Mucosa of rectum (tissue), 2 donors: ENCODE results near the gene TTC8.

Experiments used
- H3K27ac ChIP-seq, 2 donors: one replicate each; pipeline ENCODE4 v1.7.0; 2013; ENCODE audit warnings: inconsistent platforms in 2 of 2, low read depth in 2 of 2, low read length in 2 of 2
- H3K27me3 ChIP-seq, 2 donors: one replicate each; pipeline ENCODE4 v1.7.0; 2013; ENCODE audit warnings: low read length in 2 of 2; ENCODE audit not compliant: control insufficient read depth in 2 of 2, insufficient read depth in 2 of 2
- H3K36me3 ChIP-seq, 2 donors: one replicate each; pipeline ENCODE4 v1.7.0; 2013; ENCODE audit warnings: low read length in 2 of 2; ENCODE audit not compliant: control insufficient read depth in 2 of 2, insufficient read depth in 2 of 2
- H3K4me1 ChIP-seq, 2 donors: one replicate each; pipeline ENCODE4 v1.7.0; 2013; ENCODE audit warnings: low read length in 2 of 2, mild to moderate bottlenecking in 1 of 2; ENCODE audit not compliant: control insufficient read depth in 2 of 2, insufficient read depth in 2 of 2
- H3K4me3 ChIP-seq, 2 donors: one replicate each; pipeline ENCODE4 v1.7.0; 2013; ENCODE audit warnings: low read length in 2 of 2
- H3K9ac ChIP-seq, 2 donors: one replicate each; pipeline ENCODE4 v1.7.0; 2013; ENCODE audit warnings: low read length in 2 of 2, low read depth in 1 of 2, mild to moderate bottlenecking in 1 of 2
- H3K9me3 ChIP-seq, 2 donors: one replicate each; pipeline ENCODE4 v1.7.0; 2013; ENCODE audit warnings: low read length in 2 of 2; ENCODE audit not compliant: control insufficient read depth in 2 of 2
- donor health status: healthy.
- donor health status: Normal muscosa, but diverticular disease.

Gene TTC8

DNA sequence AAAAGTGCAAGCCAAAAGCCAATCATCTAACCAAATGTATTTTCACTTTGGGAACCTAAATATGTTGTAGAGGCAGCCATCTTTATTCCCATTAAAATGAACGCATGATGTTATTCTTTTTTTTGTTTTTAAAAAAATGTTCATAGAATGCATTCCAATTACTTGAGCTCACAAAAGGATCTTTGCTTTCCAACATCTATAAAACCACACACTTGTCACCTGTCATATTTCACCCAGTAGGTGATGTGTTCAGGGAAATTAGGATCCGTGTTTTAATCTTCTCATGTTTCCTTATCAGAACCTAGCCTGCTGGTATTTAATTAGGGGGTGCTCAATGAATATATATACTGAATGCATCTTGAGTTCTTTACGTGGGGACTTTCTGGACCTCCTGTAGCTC, 13.6 kb downstream of the TTC8 start:
- Histone ChIP-seq H3K4me1 (no peaks in the 10 kb centered on the region), H3K36me3 (peaks cover 0 to 4% of the 10 kb centered on the region in 2 donors), H3K27me3 (no peaks in the 10 kb centered on the region), H3K9me3 (no peaks in the 10 kb centered on the region), H3K27ac (no peak overlapping the region), H3K4me3 (no peak overlapping the region), H3K9ac (no peak overlapping the region)

DNA sequence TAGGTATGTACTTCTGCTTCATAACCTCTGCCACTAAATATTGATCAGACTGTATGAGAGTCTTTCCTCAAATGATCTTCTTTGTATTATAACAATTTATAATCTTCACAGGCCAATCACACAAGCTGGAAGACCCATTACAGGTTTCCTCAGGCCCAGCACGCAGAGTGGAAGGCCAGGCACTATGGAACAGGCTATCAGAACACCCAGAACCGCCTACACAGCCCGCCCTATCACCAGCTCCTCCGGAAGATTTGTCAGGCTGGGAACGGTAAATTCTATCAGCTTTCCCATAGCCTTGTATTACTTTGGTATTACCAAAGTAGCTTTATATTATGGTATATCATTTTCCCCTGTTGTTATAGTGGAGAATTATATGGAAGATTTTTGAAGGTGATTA, 16.5 kb downstream of the TTC8 start:
- Histone ChIP-seq H3K9ac (no peak overlapping the region), H3K27ac (no peak overlapping the region), H3K36me3 (peaks cover 0 to 4% of the 10 kb centered on the region in 2 donors), H3K4me3 (no peak overlapping the region), H3K4me1 (no peaks in the 10 kb centered on the region), H3K9me3 (no peaks in the 10 kb centered on the region), H3K27me3 (no peaks in the 10 kb centered on the region)

DNA sequence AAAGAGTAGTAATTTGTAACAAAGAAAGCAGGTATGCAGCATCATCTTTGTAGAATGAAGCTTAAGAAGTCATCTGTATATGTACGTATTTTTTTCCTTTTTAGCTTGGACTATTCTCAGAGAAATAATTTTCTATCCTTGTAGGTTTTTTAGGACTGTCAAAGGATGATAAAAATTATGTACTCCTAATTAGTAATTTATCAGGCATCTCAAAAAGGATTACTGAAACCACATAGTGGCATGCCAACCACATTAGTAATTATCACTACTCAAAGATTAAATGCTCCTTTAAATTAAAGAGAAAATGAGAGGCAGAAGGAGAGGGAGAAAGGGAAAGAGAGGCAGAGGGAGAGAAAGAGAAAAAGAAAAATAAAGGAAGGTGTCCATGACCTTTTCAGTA, 17.3 kb downstream of the TTC8 start:
- Histone ChIP-seq H3K9me3 (no peaks in the 10 kb centered on the region), H3K4me1 (no peaks in the 10 kb centered on the region), H3K9ac (no peak overlapping the region), H3K27me3 (no peaks in the 10 kb centered on the region), H3K4me3 (no peak overlapping the region), H3K36me3 (peaks cover 0 to 4% of the 10 kb centered on the region in 2 donors), H3K27ac (no peak overlapping the region)

DNA sequence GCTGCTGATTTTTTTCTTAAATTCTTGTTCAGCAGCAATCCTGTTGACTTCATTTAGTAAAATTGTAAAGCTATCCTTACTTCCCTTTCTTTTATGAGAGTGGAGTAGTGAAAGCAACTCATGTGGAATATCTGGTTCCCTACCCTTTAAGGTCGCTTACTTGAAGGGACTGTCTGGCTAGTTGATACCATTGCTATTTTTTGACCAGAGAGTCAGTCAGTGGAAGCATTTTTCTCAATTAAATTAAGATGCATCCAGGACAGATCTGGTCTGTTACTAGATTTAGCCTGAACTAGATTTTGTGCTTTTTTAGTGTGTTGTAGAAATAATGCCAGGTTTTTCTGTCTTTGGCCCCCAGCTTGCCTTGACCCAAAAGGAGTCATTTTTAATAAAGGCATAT, 18.0 kb downstream of the TTC8 start:
- Histone ChIP-seq H3K9ac (no peak overlapping the region), H3K4me3 (no peak overlapping the region), H3K27ac (no peak overlapping the region), H3K4me1 (no peaks in the 10 kb centered on the region), H3K27me3 (no peaks in the 10 kb centered on the region), H3K36me3 (peaks cover 0 to 4% of the 10 kb centered on the region in 2 donors), H3K9me3 (no peaks in the 10 kb centered on the region)

DNA sequence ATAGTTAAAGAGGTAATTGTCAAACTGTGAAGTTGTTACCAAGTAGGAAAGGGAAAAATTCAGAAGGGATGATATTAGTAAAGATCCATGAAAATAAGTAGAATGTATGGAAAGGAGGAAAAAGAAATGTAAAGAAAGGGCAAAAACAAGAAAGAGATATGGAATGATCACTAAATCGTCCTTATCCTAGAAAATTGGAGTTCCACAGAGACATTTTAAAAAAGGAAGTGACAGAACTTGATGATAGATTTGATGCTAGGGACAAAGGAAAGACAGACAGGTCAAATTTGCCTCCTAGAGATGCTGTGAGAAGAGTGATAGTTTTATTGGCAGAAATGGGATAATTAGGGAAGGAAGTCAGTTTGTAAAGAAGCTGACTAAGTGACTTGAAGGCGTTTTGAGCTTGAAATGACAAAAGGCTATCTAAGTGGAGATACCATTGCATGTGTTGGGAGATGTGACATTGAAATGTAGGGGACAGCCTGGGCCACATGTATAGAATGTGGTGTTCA, 20.6 kb downstream of the TTC8 start:
- Histone ChIP-seq H3K4me3 (no peak overlapping the region), H3K27ac (no peak overlapping the region), H3K4me1 (no peaks in the 10 kb centered on the region), H3K27me3 (no peaks in the 10 kb centered on the region), H3K36me3 (peaks cover 0 to 4% of the 10 kb centered on the region in 2 donors), H3K9me3 (no peaks in the 10 kb centered on the region), H3K9ac (no peak overlapping the region)

DNA sequence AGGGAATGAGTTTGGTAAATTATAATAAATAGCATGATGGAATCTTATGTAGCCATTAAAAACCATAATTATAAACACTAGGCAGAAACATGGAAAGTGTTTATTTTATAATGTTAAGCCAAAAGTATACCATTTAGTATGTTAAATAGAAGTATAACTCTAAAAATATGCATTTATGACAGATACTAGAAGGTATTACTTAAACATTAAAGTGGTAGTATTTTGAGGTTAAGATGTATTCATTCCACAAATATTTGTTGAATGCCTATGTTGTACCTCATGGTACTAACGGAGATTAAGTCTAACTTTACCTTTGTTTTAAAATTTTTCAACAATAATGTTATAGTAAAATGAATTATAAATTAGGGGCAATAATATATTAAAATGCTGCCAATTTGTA, 24.1 kb downstream of the TTC8 start:
- no peaks in the 10 kb centered on the region for H3K4me1 ChIP-seq
- H3K9ac ChIP-seq, result no peak overlapping the region
- H3K9me3 ChIP-seq, result no peaks in the 10 kb centered on the region
- H3K36me3 ChIP-seq, result no peaks in the 10 kb centered on the region
- no peaks in the 10 kb centered on the region for H3K27me3 ChIP-seq
- no peak overlapping the region for H3K4me3 ChIP-seq
- H3K27ac ChIP-seq, result no peak overlapping the region

DNA sequence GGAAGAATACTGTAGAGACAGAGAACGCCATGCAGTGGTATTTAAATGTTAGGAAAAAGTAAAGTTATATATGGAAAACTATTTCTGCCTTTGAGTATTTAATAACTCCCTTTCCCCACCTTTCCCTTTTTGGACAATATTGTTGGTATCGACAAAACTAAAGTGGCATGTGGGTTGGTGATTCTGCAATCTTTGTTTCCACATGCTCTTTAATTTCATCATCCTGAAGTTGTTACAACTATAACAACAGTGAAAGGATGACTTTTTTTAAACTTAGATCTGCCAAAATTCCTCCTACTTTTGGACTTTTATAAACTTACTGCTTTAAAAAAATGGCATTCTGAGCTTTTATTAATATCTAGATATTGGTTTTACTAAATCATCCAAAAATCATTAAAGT, 25.3 kb downstream of the TTC8 start:
- H3K4me1 ChIP-seq, result no peaks in the 10 kb centered on the region
- no peaks in the 10 kb centered on the region for H3K36me3 ChIP-seq
- no peak overlapping the region for H3K4me3 ChIP-seq
- no peak overlapping the region for H3K9ac ChIP-seq
- no peaks in the 10 kb centered on the region for H3K9me3 ChIP-seq
- H3K27me3 ChIP-seq, result no peaks in the 10 kb centered on the region
- H3K27ac ChIP-seq, result no peak overlapping the region

DNA sequence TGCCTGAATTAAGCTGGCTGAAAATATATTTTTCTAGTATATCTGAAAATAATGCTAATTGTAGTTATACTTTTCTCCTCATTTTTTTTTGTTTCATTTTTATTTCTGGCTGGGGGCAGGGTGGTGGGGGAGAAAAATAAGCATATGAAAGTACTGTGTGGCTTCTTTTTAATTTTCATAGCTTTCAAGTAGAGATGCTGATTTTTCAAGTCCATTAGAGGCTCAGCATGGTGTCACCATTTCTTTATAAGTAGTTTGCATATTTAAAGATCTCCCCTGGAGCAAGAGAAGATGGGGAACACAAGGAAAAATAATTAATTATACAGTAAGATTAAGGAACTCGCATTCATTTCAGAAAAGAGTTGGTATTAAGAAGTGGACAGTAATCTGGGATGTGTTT, 27.1 kb downstream of the TTC8 start:
- H3K4me1 ChIP-seq, result no peaks in the 10 kb centered on the region
- H3K27me3 ChIP-seq, result no peaks in the 10 kb centered on the region
- peaks cover 0 to 3% of the 10 kb centered on the region in 2 donors for H3K36me3 ChIP-seq
- no peak overlapping the region for H3K4me3 ChIP-seq
- no peak overlapping the region for H3K27ac ChIP-seq
- H3K9me3 ChIP-seq, result no peaks in the 10 kb centered on the region
- no peak overlapping the region for H3K9ac ChIP-seq

DNA sequence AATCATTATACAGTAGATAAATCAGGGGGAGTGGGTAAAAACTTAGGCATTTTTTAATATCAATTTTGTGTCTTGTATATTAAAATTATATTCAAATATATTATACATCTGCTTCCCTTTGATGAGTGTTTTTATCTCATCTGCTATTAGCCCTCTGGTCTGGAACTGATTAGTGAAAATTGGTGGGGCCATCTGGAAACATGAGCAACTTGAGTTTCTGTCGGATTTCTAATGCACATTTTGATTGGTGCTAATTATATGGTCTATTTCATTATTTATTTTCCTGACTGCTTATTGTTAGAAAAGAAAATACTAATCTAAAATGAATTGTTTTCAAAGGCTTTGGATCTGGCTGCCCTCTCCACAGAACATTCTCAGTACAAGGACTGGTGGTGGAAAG, 28.2 kb downstream of the TTC8 start:
- no peak overlapping the region for H3K27ac ChIP-seq
- H3K9me3 ChIP-seq, result no peaks in the 10 kb centered on the region
- H3K9ac ChIP-seq, result no peak overlapping the region
- H3K36me3 ChIP-seq, result peaks cover 0 to 3% of the 10 kb centered on the region in 2 donors
- H3K27me3 ChIP-seq, result no peaks in the 10 kb centered on the region
- no peaks in the 10 kb centered on the region for H3K4me1 ChIP-seq
- H3K4me3 ChIP-seq, result no peak overlapping the region

DNA sequence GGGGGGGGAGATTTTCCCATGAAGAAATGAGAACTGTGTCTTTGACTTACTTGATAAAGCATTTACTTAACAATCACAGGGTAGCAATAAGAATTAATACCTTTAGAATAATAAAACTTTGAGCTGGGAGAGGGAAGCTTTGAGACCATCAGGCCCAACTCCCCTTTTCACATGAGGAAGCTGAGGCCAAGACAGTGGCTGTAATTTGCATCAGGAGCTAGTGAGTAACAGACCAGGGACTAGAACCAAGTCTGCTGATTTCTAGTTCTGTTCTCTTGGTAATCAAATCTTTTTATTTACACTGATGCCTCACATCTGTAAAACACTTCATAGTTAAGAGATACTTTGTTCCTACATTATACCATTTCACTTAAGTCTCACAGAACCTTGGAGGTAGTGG, 28.7 kb downstream of the TTC8 start:
- Histone ChIP-seq H3K4me3 (no peak overlapping the region), H3K9ac (no peak overlapping the region), H3K27ac (no peak overlapping the region), H3K27me3 (no peaks in the 10 kb centered on the region), H3K4me1 (no peaks in the 10 kb centered on the region), H3K9me3 (no peaks in the 10 kb centered on the region), H3K36me3 (peaks cover 0 to 3% of the 10 kb centered on the region in 2 donors)

DNA sequence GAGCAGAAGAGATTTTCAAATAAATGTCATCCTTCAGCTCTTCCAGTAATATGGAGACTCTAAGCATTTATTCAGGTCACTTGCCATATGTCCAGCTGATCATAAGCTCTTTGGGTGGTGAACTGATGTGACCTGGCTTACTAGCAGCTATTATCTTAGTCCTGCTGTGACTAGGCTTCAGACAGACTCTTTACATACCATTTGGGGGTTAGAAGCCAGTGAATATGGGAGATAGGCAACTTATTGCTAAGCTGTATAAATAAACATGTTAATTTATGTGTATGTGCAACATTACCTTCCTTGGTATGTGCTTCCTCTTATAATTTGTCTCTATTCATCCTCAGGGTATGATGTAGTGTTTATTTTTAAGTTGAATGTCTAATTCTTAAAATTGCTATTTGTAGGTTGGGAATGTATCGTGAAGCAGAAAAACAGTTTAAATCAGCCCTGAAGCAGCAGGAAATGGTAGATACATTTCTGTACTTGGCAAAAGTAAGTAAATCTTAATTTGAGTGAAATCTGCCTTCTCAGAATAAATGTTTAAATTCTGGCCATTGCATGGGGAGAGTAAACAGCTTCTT, 32.4 kb downstream of the TTC8 start:
- Histone ChIP-seq H3K27me3 (no peaks in the 10 kb centered on the region), H3K4me1 (no peaks in the 10 kb centered on the region), H3K27ac (no peak overlapping the region), H3K9ac (no peak overlapping the region), H3K4me3 (no peak overlapping the region), H3K9me3 (no peaks in the 10 kb centered on the region), H3K36me3 (peaks cover 3% of the 10 kb centered on the region in 2 donors)
